GM12891 (cell line): ENCODE data around the gene RTRAF.

ENCODE experiments used
- POLR2A ChIP-seq: IDR thresholded peaks from 2 replicates; pipeline ENCODE4 v1.6.1; 2011; ENCODE audit warnings: low read depth, low read length, control low read depth
- POLR2AphosphoS5 ChIP-seq: IDR thresholded peaks from 2 replicates; pipeline ENCODE4 v1.6.1; 2011; ENCODE audit warnings: low read depth, low read length, control low read depth
- POU2F2 ChIP-seq: IDR thresholded peaks from 2 replicates; pipeline ENCODE4 v1.6.1; 2011; ENCODE audit warnings: low read depth, mild to moderate bottlenecking, control low read depth, low read length, moderate library complexity
- TAF1 ChIP-seq: IDR thresholded peaks from 2 replicates; pipeline ENCODE4 v1.6.1; 2011; ENCODE audit warnings: low read depth, low read length, control low read depth

- TF ChIP-seq POLR2A (no peak), TAF1 (no peak), POLR2AphosphoS5 (no peak), POU2F2 (no peak)
These were observed 1.1 kb downstream of the RTRAF start for GRCh38 chr14:51990488-51990887.
